M059J (cell line): Measurements from ENCODE around the gene TTF1. TPM values are rescaled to one million over a fixed set of nuclear protein-coding genes. Genes with fewer than 3 reads are reported as not detected.

Experiments used
- DNase-seq: peaks from one replicate; pipeline ENCODE4 v3.0.0-alpha.2; 2012; ENCODE audit warnings: low read depth
- total RNA-seq: library from RNA; depleted of rRNA; stranded (reverse); fragments of >200 nt; shearing (Covaris generic); gene quantifications from 2 replicates; pipeline ENCODE4 v1.2.3, GENCODE V29; 2014; rRNA removed

The TTF1 gene
- total RNA-seq, 1 experiment from 2014 or later: 19.0 TPM

GRCh38 chr9:132364068-132364467, 42.6 kb downstream of the TTF1 start:
- no peak for DNase-seq

GRCh38 chr9:132357764-132358163, 48.9 kb downstream of the TTF1 start:
- DNase-seq: no peak

GRCh38 chr9:132356324-132356924, 50.2 kb downstream of the TTF1 start:
- no peak for DNase-seq

GRCh38 chr9:132354637-132355355, 51.8 kb downstream of the TTF1 start, which contains the start of gene SETX:
Gene SETX, minus strand, starts transcription at chr9:132354986. Its CDS starts 5,558 bp downstream, at chr9:132349428.
- peak; percentile 96 for DNase-seq

- DNase-seq: no peak
Observed at GRCh38 chr9:132351404-132352045, 55.1 kb downstream of the TTF1 start.

- DNase-seq: no peak
Observed at GRCh38 chr9:132350861-132351315, 55.8 kb downstream of the TTF1 start.

- peak; percentile 13 for DNase-seq
Observed at GRCh38 chr9:132348676-132349075, 58.0 kb downstream of the TTF1 start.

GRCh38 chr9:132346177-132346576, 60.5 kb downstream of the TTF1 start:
- DNase-seq: no peak

GRCh38 chr9:132341177-132341840, 65.3 kb downstream of the TTF1 start:
- no peak for DNase-seq

GRCh38 chr9:132334364-132334763, 72.3 kb downstream of the TTF1 start:
- DNase-seq: no peak

GRCh38 chr9:132333556-132333955, 73.1 kb downstream of the TTF1 start:
- DNase-seq: no peak

- no peak for DNase-seq
Observed at GRCh38 chr9:132328580-132328979, 78.1 kb downstream of the TTF1 start.

- no peak for DNase-seq
Observed at GRCh38 chr9:132327537-132327936, 79.1 kb downstream of the TTF1 start.

Other genes starting within 250 kb of the TTF1 start
- 0.39 and 0.49 TPM in 2 replicates for gene NTNG2, start 244.8 kb downstream of the TTF1 start, total RNA-seq
- 21.9 and 31.3 TPM in 2 replicates for gene SETX, start 51.9 kb downstream of the TTF1 start, total RNA-seq
- not detected in 2 replicates for gene CFAP77, start 3.4 kb upstream of the TTF1 start, total RNA-seq
- not detected in 2 replicates for gene BARHL1, start 175.8 kb upstream of the TTF1 start, total RNA-seq